ENCODE measurements around the gene URGCP.

- TF ChIP-seq, protein P1, sequence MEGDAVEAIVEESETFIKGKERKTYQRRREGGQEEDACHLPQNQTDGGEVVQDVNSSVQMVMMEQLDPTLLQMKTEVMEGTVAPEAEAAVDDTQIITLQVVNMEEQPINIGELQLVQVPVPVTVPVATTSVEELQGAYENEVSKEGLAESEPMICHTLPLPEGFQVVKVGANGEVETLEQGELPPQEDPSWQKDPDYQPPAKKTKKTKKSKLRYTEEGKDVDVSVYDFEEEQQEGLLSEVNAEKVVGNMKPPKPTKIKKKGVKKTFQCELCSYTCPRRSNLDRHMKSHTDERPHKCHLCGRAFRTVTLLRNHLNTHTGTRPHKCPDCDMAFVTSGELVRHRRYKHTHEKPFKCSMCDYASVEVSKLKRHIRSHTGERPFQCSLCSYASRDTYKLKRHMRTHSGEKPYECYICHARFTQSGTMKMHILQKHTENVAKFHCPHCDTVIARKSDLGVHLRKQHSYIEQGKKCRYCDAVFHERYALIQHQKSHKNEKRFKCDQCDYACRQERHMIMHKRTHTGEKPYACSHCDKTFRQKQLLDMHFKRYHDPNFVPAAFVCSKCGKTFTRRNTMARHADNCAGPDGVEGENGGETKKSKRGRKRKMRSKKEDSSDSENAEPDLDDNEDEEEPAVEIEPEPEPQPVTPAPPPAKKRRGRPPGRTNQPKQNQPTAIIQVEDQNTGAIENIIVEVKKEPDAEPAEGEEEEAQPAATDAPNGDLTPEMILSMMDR (conservative IDR thresholded peaks at IDR 0.05 in 1 of 2, IDR thresholded peaks at IDR 0.05 in 1 of 2; ENCODE audit: extremely low read depth in 1 of 2, insufficient read depth in 1 of 2, low read depth in 1 of 2, low read length in 2 of 2) = no peak
- TF ChIP-seq EZH2 (IDR thresholded peaks at IDR 0.05; ENCODE audit: borderline replicate concordance, low read length) = no peak
Measured at GRCh38 chr7:43855176-43855575, 51.2 kb downstream of the URGCP start.
